Tibial nerve (tissue), 4 donors: ENCODE data around the gene BCL2L14. TPM values are rescaled to one million over a fixed set of nuclear protein-coding genes. Genes with fewer than 3 reads are reported as not detected.

ENCODE experiments used
- DNase-seq, 2 donors: peaks; one replicate each; pipeline ENCODE4 v3.0.0-alpha.2; 2019; ENCODE audit warnings: low spot score in 2 of 2
- H3K27ac ChIP-seq, 4 donors: fragments of 200-600 bp; sonication (generic) in 3 of 4; one replicate each; pipeline ENCODE4 v1.5.1; 2017 to 2019; ENCODE audit warnings: mild to moderate bottlenecking in 1 of 4
- H3K27me3 ChIP-seq, 2 donors: fragments of 200-600 bp; sonication (generic) in 1 of 2; one replicate each; pipeline versions ENCODE4 v1.5.1 to v1.6.0; 2017 to 2019
- H3K36me3 ChIP-seq, 3 donors: fragments of 200-600 bp; sonication (generic); one replicate each; pipeline ENCODE4 v1.5.1; 2018 to 2019
- H3K4me1 ChIP-seq, 4 donors: fragments of 200-600 bp; sonication (generic) in 3 of 4; one replicate each; pipeline ENCODE4 v1.5.1; 2017 to 2019
- H3K4me3 ChIP-seq, 4 donors: fragments of 200-600 bp; sonication (generic) in 3 of 4; one replicate each; pipeline ENCODE4 v1.5.1; 2017 to 2019; ENCODE audit warnings: mild to moderate bottlenecking in 1 of 4, moderate library complexity in 1 of 4
- H3K9me3 ChIP-seq, 4 donors: fragments of 200-600 bp; sonication (generic) in 3 of 4; one replicate each; pipeline ENCODE4 v1.5.1; 2017 to 2019
- CTCF ChIP-seq, 5 experiments: fragments of 200-600 bp in 3 of 5; fragments of 450-650 bp in 2 of 5; sonication (generic) in 3 of 5; IDR thresholded peaks; one replicate each; pipeline ENCODE4 v1.5.1; 2016 to 2019; ENCODE audit warnings: antibody characterized with exemption in 5 of 5, mild to moderate bottlenecking in 3 of 5, moderate library complexity in 2 of 5
- EP300 ChIP-seq, 2 donors: sonication (generic); formaldehyde crosslinking; IDR thresholded peaks; one replicate each; pipeline ENCODE4 v1.6.1; 2017; ENCODE audit warnings: antibody characterized with exemption in 2 of 2, mild to moderate bottlenecking in 1 of 2
- POLR2A ChIP-seq, 2 donors: fragments of 450-650 bp; IDR thresholded peaks; one replicate each; pipeline ENCODE4 v1.6.1; 2017; ENCODE audit warnings: antibody characterized with exemption in 2 of 2, mild to moderate bottlenecking in 2 of 2, moderate library complexity in 2 of 2
- WGBS, 2 donors: methylation state at CpG; one replicate each; pipeline ENCODE4 v1.1.5; 2018; 5-methylcytosine and 5-hydroxymethylcytosine counted together
- total RNA-seq, 4 donors: library from RNA; depleted of rRNA; stranded (reverse); fragments of >200 nt; gene quantifications; one replicate each; pipeline ENCODE4 v1.1.0, GENCODE V29; 2016

BCL2L14 gene
- total RNA-seq, 4 donors from 2014 or later, result not detected

GRCh38 chr12:12054993-12055392 lies 15.7 kb upstream of the BCL2L14 start:
- Histone ChIP-seq H3K4me3 (no peak overlapping the region), H3K9me3 (no peaks in the 10 kb centered on the region), H3K36me3 (no peaks in the 10 kb centered on the region), H3K27me3 (no peaks in the 10 kb centered on the region), H3K4me1 (no peaks in the 10 kb centered on the region), H3K27ac (no peak overlapping the region)
- no peak for DNase-seq
- 42 to 51% methylated on average over 5 of the region's 5 CpGs for WGBS, 2 donors
- TF ChIP-seq CTCF (IDR thresholded peaks at IDR 0.05) (no peak), EP300 (IDR thresholded peaks at IDR 0.05) (no peak), POLR2A (IDR thresholded peaks at IDR 0.05) (no peak)

GRCh38 chr12:12056951-12057350 lies 13.8 kb upstream of the BCL2L14 start:
- TF ChIP-seq CTCF (IDR thresholded peaks at IDR 0.05) (no peak), POLR2A (IDR thresholded peaks at IDR 0.05) (no peak), EP300 (IDR thresholded peaks at IDR 0.05) (no peak)

DNA sequence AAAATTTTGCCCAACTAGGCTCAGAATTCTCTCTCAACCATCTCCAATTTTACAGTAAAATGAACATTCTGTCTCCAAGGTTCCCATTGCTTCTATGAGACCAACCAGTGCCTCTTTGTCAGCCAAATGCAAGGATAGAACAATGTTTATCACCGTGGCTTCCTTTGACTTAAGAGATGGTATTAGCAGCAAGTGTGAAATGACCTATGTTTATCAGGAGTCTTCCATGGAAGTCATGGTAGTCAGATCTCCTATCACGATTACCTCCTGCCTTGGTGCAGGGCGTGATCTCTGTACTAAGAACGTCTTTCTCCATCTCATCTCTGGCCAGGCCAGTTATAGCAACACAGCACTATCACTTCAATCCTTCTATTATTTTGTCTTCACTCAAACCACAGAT lies 6.1 kb upstream of the BCL2L14 start:
- DNase-seq, result no peak
- Histone ChIP-seq H3K4me1 (no peaks in the 10 kb centered on the region), H3K4me3 (no peak overlapping the region), H3K36me3 (no peaks in the 10 kb centered on the region), H3K27me3 (no peaks in the 10 kb centered on the region), H3K27ac (no peak overlapping the region), H3K9me3 (no peaks in the 10 kb centered on the region)
- TF ChIP-seq EP300 (IDR thresholded peaks at IDR 0.05) (no peak), CTCF (IDR thresholded peaks at IDR 0.05) (no peak), POLR2A (IDR thresholded peaks at IDR 0.05) (no peak)
- WGBS, 2 donors, result 85 to 90% methylated on average over 4 of the region's 4 CpGs

More at GRCh38 chr12:12056951-12057350, 13.8 kb upstream of the BCL2L14 start:
- no peaks in the 10 kb centered on the region for H3K4me1 ChIP-seq
- no peak overlapping the region for H3K4me3 ChIP-seq
- H3K27me3 ChIP-seq, result no peaks in the 10 kb centered on the region
- no peak overlapping the region for H3K27ac ChIP-seq
- no peak for DNase-seq
- no peaks in the 10 kb centered on the region for H3K36me3 ChIP-seq
- no peaks in the 10 kb centered on the region for H3K9me3 ChIP-seq
- WGBS, 2 donors, result 46 to 50% methylated on average over 4 of the region's 4 CpGs

GRCh38 chr12:12068751-12069150 lies 2.0 kb upstream of the BCL2L14 start:
- Histone ChIP-seq H3K9me3 (no peaks in the 10 kb centered on the region), H3K27me3 (no peaks in the 10 kb centered on the region), H3K27ac (no peak overlapping the region), H3K4me1 (no peaks in the 10 kb centered on the region), H3K4me3 (no peak overlapping the region), H3K36me3 (no peaks in the 10 kb centered on the region)
- DNase-seq, result no peak
- WGBS, 2 donors, result 87 to 90% methylated on average over 6 of the region's 6 CpGs
- TF ChIP-seq POLR2A (IDR thresholded peaks at IDR 0.05) (no peak), CTCF (IDR thresholded peaks at IDR 0.05) (no peak), EP300 (IDR thresholded peaks at IDR 0.05) (no peak)

- no peak for TF ChIP-seq CTCF (IDR thresholded peaks at IDR 0.05)
- DNase-seq, result no peak
- no peak overlapping the region for H3K27ac ChIP-seq
- H3K4me3 ChIP-seq, result no peak overlapping the region
- no peaks in the 10 kb centered on the region for H3K36me3 ChIP-seq
- WGBS, 2 donors, result 86 to 93% methylated on average over 14 of the region's 14 CpGs
- H3K4me1 ChIP-seq, result no peaks in the 10 kb centered on the region
- H3K27me3 ChIP-seq, result no peaks in the 10 kb centered on the region
- no peaks in the 10 kb centered on the region for H3K9me3 ChIP-seq
These were observed 754 bp upstream of the BCL2L14 start for GRCh38 chr12:12069821-12070548.
